ENCODE data around the gene DLAT.
"Not testable (repeated sequence)": the region's sequence is repeated elsewhere in the genome, so short reads cannot be mapped to it uniquely, and the experiment has no call there.

Gene DLAT

DNA sequence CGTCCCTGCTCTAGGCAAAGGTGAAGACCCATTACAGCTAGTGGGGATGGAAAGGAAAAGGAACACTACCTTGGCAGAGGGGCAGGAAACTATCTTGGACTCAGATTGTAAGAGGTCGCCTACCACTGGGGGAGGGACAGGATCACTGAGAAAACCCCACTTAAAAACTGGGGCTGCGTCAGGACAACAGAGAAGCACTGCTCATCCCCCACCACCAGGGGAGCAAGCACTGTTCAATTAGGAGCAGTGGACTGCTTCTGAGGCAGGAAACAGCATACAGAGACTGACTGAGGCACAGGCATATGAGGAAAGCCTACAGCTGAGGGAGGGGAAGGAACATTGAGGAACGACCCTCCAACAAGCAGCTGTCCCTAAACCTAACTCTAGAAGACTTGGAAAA is 20.8 kb upstream of the DLAT start:
- H3K27ac ChIP-seq: no peak overlapping the region
- TF ChIP-seq ZFX (IDR thresholded peaks at IDR 0.05): no peak
- TF ChIP-seq, protein P1, sequence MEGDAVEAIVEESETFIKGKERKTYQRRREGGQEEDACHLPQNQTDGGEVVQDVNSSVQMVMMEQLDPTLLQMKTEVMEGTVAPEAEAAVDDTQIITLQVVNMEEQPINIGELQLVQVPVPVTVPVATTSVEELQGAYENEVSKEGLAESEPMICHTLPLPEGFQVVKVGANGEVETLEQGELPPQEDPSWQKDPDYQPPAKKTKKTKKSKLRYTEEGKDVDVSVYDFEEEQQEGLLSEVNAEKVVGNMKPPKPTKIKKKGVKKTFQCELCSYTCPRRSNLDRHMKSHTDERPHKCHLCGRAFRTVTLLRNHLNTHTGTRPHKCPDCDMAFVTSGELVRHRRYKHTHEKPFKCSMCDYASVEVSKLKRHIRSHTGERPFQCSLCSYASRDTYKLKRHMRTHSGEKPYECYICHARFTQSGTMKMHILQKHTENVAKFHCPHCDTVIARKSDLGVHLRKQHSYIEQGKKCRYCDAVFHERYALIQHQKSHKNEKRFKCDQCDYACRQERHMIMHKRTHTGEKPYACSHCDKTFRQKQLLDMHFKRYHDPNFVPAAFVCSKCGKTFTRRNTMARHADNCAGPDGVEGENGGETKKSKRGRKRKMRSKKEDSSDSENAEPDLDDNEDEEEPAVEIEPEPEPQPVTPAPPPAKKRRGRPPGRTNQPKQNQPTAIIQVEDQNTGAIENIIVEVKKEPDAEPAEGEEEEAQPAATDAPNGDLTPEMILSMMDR (conservative IDR thresholded peaks at IDR 0.05): peak; percentile 59

DNA sequence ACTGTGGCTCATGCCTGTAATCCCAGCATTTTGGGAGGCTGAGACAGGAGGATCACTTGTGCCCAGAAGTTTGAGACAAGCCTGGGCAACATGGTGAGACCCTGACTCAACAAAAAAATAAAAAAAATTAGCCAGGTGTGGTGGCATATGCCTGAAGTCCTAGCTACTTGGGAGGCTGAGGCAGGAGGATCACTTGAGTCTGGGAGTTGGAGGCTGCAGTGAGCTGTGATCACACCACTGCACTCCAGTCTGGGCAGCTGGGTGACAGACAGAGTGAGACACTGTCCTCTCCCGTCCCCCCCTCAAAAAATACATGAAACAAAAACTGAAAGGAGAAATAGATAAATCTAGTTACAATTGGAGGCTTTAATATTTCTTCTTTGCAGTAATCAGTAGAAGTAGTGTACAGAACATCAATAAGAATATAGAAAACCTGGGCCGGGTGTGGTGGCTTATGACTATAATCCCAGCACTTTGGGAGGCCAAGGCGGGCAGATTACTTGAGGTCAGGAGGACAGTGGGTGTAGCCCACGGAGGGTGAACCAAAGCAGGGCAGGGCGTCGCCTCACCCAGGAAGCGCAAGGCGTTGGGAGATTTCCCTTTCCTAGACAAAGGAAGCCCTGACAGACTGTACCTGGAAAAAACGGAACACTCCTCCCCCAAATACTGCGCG is 19.6 kb upstream of the DLAT start:
- TF ChIP-seq, protein P1 (conservative IDR thresholded peaks at IDR 0.05): no peak
- TF ChIP-seq ZFX (IDR thresholded peaks at IDR 0.05): no peak
- H3K27ac ChIP-seq: no peak overlapping the region

DNA sequence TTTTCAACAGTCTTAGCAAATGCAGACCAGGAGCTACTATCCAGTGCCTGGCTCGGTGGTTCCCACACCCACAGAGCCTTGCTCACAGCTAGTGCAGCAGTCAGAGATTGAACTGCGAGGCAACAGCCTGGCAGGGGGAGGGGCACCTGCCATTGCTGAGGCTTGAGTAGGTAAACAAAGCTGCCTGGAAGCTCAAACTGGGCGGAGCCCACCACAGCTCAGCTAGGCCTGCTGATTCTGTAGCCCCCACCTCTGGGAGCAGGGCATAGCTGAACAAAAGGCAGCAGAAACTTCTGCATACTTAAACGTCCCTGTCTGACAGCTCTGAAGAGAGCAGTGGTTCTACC is 19.1 kb upstream of the DLAT start:
- not testable (repeated sequence) for H3K27ac ChIP-seq

DNA sequence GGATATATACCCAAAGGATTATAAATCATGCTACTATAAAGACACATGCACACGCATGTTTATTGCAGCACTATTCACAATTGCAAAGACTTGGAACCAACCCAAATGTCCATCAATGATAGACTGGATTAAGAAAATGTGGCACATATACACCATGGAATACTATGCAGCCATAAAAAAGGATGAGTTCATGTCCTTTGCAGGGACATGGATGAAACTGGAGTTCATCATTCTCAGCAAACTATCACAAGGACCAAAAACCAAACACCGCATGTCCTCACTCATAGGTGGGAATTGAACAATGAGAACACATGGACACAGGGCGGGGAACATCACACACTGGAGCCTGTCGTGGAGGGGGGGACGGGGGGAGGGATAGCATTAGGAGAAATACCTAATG is 13.8 kb upstream of the DLAT start:
- H3K27ac ChIP-seq: not testable (repeated sequence)

DNA sequence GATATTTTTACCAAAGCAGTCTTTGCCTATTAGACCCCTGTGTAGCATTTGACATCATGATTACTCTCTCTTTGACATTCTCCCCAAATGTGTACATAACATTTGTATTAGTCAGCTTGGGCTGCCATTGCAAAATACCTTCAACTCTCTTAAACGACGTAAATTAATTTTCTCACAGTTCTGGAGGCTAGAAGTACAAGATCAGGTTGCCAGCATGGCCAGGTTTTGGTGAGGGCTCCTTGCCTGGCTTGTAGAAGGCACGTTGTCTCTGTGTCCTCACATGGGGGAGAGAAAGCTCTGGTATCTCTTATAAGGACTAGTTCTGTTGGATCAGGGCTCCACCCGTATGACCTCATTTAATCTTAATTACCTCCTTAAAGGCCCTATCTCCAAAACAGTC is 12.3 kb upstream of the DLAT start:
- TF ChIP-seq, protein P1 (conservative IDR thresholded peaks at IDR 0.05): no peak
- TF ChIP-seq ZFX (IDR thresholded peaks at IDR 0.05): no peak
- H3K27ac ChIP-seq: no peak overlapping the region

DNA sequence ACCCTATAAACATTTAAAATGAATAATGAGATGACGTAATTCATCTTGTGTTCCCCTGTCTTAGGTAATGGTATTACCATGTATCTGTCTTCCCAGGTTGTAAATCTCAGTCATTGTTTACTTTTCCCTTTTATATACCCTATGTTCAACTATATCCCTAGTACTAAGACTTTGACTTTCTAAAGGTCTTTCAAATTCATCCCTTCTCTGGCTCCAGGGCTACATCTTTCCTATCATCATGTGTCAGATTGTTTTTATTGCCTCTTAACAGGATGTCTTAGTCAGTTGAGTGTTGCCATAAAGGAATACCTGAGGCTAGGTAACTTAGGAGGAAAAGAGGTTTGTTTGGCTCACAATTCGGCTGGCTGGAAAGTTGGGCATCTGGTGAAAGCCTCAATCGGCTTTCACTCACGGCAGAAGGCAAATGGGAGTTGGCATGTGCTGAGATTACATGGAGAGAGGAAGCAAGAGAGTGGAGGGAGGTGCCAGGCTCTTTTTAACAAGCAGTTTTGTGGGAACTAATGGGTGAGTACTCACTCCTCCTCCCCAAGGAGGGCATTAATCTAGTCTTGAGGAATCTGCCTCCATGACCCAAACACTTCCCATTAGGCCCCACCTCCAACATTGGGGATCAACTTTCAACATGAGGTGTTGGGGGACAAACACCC is 11.6 kb upstream of the DLAT start:
- no peak for TF ChIP-seq ZFX (IDR thresholded peaks at IDR 0.05)
- TF ChIP-seq, protein P1 (conservative IDR thresholded peaks at IDR 0.05): no peak
- H3K27ac ChIP-seq: peak overlapping the region; percentile 43; the same call in 1 of the 2 replicates

DNA sequence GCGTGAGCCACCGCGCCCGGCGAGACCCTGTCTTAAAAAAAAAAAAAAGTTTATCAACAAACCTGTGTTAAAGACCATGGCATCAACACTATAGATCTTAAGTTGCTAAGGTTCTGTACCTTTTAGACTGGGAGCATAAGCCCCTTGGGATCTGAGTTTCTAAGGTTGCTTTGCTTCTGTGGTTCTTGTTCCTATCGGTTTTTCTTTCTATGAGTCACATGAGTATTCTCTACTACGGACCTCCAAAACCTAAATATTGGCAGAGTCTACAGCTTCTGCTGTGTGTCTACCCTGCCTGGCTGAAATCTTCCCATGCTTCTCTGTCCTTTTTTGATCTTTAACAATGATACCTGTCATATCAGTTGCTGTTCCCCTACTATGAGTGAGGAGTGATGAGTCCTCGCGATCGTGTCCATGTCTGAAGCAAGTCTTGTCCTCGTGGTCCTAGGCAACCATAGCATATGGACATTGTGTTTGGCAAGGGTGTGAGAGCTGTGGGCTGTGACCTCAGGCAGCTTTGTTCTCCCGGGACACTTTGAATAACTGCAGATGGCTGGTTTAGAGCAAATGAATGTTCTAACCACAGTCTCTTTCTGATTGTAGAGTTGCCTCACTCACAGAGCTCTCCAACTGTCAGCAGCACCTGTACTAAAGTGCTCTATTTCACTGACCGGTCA is 9.0 kb upstream of the DLAT start:
- TF ChIP-seq, protein P1 (conservative IDR thresholded peaks at IDR 0.05): no peak
- TF ChIP-seq ZFX (IDR thresholded peaks at IDR 0.05): no peak
- H3K27ac ChIP-seq: no peak overlapping the region

DNA sequence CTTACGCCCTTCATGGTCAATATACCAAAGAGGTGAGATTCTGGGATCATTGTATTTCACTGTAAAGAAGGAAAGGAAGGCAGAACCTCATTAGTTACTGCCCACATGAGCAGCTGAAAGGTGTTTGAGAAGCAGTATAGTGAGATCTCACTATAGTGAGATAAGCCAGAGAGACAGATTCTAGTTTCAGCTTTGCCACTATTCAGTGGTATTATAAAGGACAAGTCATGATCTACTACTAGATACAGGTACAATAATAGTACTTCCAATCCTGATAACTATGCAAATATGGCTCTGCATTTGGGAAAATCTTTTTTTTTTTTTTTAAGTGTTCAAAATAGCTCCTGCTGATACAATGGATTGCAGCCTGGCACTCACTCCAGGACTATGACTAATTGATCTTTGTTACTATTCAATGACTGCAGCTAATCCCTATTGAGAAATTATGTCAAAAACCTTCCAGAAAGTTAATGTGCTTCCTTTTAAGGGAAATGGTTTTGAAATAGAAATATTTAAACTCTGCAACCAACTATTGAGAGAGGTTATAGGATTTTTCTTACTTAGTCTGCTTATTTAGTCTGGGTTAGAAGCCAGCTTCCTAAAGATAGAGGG is 8.3 kb upstream of the DLAT start:
- H3K27ac ChIP-seq: no peak overlapping the region
- TF ChIP-seq ZFX (IDR thresholded peaks at IDR 0.05): no peak
- TF ChIP-seq, protein P1 (conservative IDR thresholded peaks at IDR 0.05): no peak
